Measurements from ENCODE around the gene ADIRF. TPM values are rescaled to one million over a fixed set of nuclear protein-coding genes. Genes with fewer than 3 reads are reported as not detected.
"Not testable (repeated sequence)": the region's sequence is repeated elsewhere in the genome, so short reads cannot be mapped to it uniquely, and the experiment has no call there.

The ADIRF gene
- total RNA-seq, 2 donors from 2014 or later: not detected

DNA sequence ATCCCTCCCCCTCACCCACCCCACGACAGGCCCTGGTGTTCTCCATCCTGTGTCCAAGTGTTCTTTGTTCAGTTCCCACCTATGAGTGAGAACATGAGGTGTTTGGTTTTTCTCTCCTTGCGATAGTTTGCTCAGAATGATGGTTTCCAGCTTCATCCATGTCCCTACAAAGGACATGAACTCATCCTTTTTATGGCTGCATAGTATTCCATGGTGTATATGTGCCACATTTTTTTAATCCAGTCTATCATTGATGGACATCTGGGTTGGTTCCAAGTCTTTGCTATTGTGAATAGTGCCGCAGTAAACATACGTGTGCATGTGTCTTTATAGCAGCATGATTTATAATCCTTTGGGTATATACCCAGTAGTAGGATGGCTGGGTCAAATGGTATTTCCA, 16.2 kb downstream of the ADIRF start:
- ATAC-seq (replicated peaks in 1 of 2); H3K36me3 Mint-ChIP-seq (ENCODE audit: insufficient read depth in 2 of 2): not testable (repeated sequence)

DNA sequence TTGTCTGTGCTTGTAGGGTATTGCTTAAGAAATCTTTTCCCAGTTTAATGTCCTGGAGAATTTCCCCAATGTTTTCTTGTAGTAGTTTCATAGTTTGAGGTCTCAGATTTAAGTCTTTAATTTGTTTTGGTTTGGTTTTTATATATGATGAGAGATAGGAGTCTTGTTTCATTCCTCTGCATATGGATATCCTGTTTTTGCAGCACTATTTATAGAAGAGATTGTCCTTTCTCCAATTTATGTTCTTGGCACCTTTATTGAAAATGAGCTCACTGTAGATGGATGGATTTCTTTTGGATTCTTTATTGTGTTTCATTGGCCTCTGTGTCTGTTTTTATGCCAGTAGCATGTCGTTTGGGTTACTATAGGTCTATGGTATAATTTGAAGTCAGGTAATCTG, 20.2 kb downstream of the ADIRF start:
- DNase-seq (no peak), ATAC-seq (replicated peaks in 1 of 2) (no peak)
- no peak overlapping the region for H3K4me3 Mint-ChIP-seq
- no peaks in the 10 kb centered on the region for H3K4me1 Mint-ChIP-seq (ENCODE audit: low read depth)
- H3K36me3 Mint-ChIP-seq (ENCODE audit: insufficient read depth in 2 of 2): no peaks in the 10 kb centered on the region
- no peak overlapping the region for H3K27ac Mint-ChIP-seq
- H3K9me3 Mint-ChIP-seq: no peaks in the 10 kb centered on the region
- peaks cover 33% of the 10 kb centered on the region for H3K27me3 Mint-ChIP-seq (ENCODE audit: low read depth)

More for the DNA sequence above, 16.2 kb downstream of the ADIRF start:
- DNase-seq; H3K9me3 Mint-ChIP-seq; H3K4me1 Mint-ChIP-seq (ENCODE audit: low read depth); H3K27ac Mint-ChIP-seq; H3K4me3 Mint-ChIP-seq: not testable (repeated sequence)
- peaks cover 29% of the 10 kb centered on the region for H3K27me3 Mint-ChIP-seq (ENCODE audit: low read depth)

DNA sequence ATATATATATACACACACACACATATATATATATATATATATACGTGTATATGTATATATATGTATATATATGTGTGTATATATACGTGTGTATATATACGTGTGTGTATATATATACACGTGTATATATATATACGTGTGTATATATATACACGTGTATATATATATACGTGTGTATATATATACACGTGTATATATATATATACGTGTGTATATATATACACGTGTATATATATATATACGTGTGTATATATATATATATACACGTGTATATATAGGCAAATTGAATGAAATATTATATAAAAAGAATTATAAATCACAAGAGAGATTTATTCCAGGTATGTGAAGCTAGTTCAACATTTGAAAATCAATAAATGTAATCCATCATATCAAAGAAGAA, 23.1 kb downstream of the ADIRF start:
- H3K27me3 Mint-ChIP-seq (ENCODE audit: low read depth): peaks cover 33% of the 10 kb centered on the region
- DNase-seq; H3K4me1 Mint-ChIP-seq (ENCODE audit: low read depth); H3K9me3 Mint-ChIP-seq; H3K4me3 Mint-ChIP-seq; H3K36me3 Mint-ChIP-seq (ENCODE audit: insufficient read depth in 2 of 2); H3K27ac Mint-ChIP-seq; ATAC-seq (replicated peaks in 1 of 2): not testable (repeated sequence)

DNA sequence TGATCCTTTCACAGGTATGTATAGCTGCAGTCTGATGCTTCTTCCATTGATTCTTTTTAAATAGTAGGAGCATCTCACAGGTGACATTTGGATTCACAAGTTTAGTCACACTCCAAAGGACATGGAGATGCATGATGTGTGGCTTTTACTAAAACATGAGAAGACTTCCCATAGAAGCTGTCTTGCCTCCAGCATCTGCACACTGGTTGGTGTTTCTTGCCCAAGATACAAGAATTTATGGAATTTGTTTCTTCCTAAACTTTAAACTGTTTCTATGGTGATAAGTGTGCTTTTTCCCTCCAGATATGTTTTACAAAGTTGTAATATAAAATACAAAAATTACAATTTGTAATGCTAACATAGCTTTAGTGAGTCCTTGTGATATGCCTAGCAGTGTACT, 24.2 kb downstream of the ADIRF start:
- ATAC-seq (replicated peaks in 1 of 2) (no peak), DNase-seq (no peak)
- Mint-ChIP-seq H3K27me3 (ENCODE audit: low read depth) (peaks cover 32% of the 10 kb centered on the region), H3K36me3 (ENCODE audit: insufficient read depth in 2 of 2) (no peaks in the 10 kb centered on the region), H3K9me3 (no peaks in the 10 kb centered on the region), H3K27ac (no peak overlapping the region), H3K4me3 (no peak overlapping the region), H3K4me1 (ENCODE audit: low read depth) (no peaks in the 10 kb centered on the region)

DNA sequence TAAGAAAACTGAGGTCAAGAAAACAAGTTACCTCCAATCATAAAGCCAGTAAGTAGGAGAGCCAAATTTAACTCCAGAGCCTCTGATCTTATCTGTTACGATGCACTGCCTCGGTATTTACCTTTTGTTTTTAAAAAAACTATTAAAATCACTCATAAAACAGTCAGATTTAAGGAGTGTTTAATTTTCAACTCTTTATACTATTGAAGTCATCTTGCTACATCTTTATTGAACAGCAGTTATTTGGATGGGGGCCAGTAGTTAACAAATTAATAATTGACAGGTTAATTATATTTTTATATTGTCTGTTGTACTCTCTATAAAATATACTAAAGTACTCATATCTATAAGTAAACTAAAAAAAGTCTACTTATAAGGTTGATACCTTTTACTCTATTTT, 24.6 kb downstream of the ADIRF start:
- no peaks in the 10 kb centered on the region for H3K9me3 Mint-ChIP-seq
- no peaks in the 10 kb centered on the region for H3K36me3 Mint-ChIP-seq (ENCODE audit: insufficient read depth in 2 of 2)
- no peak for ATAC-seq (replicated peaks in 1 of 2)
- H3K27ac Mint-ChIP-seq: no peak overlapping the region
- no peak for DNase-seq
- H3K4me1 Mint-ChIP-seq (ENCODE audit: low read depth): no peaks in the 10 kb centered on the region
- H3K4me3 Mint-ChIP-seq: no peak overlapping the region
- H3K27me3 Mint-ChIP-seq (ENCODE audit: low read depth): peaks cover 27% of the 10 kb centered on the region

DNA sequence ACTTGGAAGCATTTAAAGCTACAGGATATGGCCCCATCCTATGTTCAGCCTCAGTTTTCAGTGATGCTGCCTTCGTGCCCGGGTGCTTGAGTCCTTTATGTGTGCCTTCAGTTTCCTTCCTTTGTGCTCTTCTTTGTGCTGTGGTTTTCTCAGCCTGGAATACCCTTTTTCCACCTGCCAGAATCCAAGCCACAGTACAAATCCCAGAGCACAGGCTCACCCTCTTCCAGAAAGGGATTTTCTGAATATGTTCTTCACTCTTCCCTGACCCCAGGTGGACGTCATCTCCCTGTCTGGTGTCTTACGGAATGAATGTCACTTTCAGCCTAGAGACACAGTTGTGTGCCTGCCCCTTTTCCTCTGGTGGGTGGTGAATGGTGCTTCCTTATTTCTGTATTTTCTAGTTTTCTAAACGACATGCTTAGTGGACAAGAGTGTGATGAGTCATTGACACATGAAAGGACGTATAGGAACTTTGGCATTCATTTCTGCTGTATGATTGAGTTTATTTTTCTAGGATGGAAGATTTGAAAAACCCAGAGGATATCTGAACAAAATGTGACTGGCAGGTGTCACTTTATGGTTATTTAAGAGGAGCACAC, 31.6 kb downstream of the ADIRF start:
- not testable (repeated sequence) for H3K36me3 Mint-ChIP-seq (ENCODE audit: insufficient read depth in 2 of 2); H3K4me1 Mint-ChIP-seq (ENCODE audit: low read depth); DNase-seq; H3K27me3 Mint-ChIP-seq (ENCODE audit: low read depth); H3K4me3 Mint-ChIP-seq; H3K9me3 Mint-ChIP-seq; ATAC-seq (replicated peaks in 1 of 2); H3K27ac Mint-ChIP-seq

DNA sequence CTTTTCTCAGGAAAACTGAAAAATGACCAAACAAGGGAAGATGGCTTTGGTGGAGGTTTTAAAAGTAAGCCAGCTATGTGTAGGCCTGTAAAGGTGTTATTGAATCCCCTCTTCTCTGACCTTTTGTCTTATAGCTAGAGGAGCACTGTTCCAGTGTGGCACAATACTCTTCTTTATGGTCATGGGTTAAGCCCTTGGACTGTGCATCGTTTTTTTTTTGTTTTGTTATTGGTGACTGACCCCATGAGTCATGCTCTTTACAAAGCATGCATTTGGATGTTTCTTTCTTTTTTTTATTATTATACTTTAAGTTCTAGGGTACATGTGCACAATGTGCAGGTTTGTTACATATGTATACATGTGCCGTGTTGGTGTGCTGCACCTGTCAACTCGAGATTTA, 32.2 kb downstream of the ADIRF start:
- no peaks in the 10 kb centered on the region for H3K9me3 Mint-ChIP-seq
- no peak overlapping the region for H3K27ac Mint-ChIP-seq
- no peak overlapping the region for H3K4me3 Mint-ChIP-seq
- H3K27me3 Mint-ChIP-seq (ENCODE audit: low read depth): no peaks in the 10 kb centered on the region
- no peaks in the 10 kb centered on the region for H3K4me1 Mint-ChIP-seq (ENCODE audit: low read depth)
- ATAC-seq (replicated peaks in 1 of 2) (no peak), DNase-seq (no peak)
- no peaks in the 10 kb centered on the region for H3K36me3 Mint-ChIP-seq (ENCODE audit: insufficient read depth in 2 of 2)

DNA sequence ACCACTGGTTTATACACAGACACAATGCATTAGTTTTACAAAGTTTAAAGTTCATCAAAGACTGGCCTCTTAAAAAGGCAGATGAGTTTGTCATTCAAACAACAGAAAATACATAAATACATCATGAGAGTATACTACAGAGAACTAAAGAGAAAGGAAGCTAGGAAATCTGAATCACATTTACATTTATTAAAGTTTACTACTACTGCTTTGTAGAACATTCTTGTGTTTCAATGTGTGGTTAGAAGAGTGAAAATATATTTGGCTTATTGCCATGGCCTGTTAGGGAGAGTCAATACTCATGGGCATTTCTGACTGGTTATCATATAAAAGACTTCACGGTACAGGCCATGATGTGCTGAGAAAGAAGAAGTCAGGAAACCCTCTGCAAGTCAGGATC, 38.8 kb downstream of the ADIRF start:
- H3K36me3 Mint-ChIP-seq (ENCODE audit: insufficient read depth in 2 of 2); H3K27me3 Mint-ChIP-seq (ENCODE audit: low read depth); H3K4me3 Mint-ChIP-seq; ATAC-seq (replicated peaks in 1 of 2); DNase-seq; H3K27ac Mint-ChIP-seq; H3K4me1 Mint-ChIP-seq (ENCODE audit: low read depth); H3K9me3 Mint-ChIP-seq: not testable (repeated sequence)

DNA sequence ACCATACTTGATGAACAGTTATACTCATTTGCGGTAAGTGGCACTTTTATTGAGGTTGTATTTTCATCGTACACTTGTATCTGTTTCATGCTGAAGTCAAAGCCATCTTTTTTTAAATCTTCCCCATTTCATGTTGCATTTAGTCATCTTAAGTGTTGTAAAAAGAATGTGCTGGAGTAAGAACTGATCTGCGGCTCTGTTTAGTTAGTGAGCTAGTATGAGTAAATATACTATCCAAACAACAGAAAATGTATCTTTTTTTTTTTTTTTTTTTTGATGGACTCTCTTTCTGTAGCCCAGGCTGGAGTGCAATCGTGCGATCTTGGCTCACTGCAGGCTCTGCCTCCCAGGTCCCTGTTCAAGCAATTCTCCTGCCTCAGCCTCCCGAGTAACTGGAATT, 39.4 kb downstream of the ADIRF start:
- H3K27ac Mint-ChIP-seq; H3K4me3 Mint-ChIP-seq; H3K9me3 Mint-ChIP-seq; H3K27me3 Mint-ChIP-seq (ENCODE audit: low read depth); H3K36me3 Mint-ChIP-seq (ENCODE audit: insufficient read depth in 2 of 2); ATAC-seq (replicated peaks in 1 of 2); DNase-seq; H3K4me1 Mint-ChIP-seq (ENCODE audit: low read depth): not testable (repeated sequence)

DNA sequence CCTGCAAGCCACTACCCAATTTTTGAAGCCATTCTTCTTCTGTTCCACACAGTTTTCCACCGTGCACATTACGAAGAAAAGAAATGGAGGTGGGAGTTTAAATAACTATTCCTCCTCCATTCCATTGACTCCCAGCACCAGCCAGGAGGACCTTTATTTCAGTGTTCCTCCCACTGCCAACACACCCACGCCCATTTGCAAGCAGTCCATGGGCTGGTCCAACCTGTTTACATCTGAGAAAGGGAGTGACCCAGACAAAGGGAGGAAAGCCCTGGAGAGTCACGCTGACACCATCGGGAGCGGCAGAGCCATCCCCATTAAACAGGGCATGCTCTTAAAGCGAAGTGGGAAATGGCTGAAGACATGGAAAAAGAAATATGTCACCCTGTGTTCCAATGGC, 40.0 kb downstream of the ADIRF start:
- not testable (repeated sequence) for H3K4me1 Mint-ChIP-seq (ENCODE audit: low read depth); H3K27me3 Mint-ChIP-seq (ENCODE audit: low read depth); DNase-seq; H3K4me3 Mint-ChIP-seq; H3K9me3 Mint-ChIP-seq; ATAC-seq (replicated peaks in 1 of 2); H3K36me3 Mint-ChIP-seq (ENCODE audit: insufficient read depth in 2 of 2); H3K27ac Mint-ChIP-seq

DNA sequence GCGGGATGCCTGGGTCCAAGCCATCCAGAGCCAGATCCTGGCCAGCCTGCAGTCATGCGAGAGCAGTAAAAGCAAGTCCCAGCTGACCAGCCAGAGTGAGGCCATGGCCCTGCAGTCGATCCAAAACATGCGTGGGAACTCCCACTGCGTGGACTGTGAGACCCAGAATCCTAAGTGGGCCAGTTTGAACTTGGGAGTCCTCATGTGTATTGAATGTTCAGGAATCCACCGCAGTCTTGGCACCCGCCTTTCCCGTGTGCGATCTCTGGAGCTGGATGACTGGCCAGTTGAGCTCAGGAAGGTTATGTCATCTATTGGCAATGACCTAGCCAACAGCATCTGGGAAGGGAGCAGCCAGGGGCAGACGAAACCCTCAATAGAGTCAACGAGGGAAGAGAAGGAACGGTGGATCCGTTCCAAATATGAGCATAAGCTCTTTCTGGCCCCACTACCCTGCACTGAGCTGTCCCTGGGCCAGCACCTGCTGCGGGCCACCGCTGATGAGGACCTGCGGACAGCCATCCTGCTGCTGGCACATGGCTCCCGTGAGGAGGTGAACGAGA, 40.9 kb downstream of the ADIRF start:
- not testable (repeated sequence) for ATAC-seq (replicated peaks in 1 of 2); H3K4me3 Mint-ChIP-seq; H3K36me3 Mint-ChIP-seq (ENCODE audit: insufficient read depth in 2 of 2); H3K4me1 Mint-ChIP-seq (ENCODE audit: low read depth); H3K27me3 Mint-ChIP-seq (ENCODE audit: low read depth); H3K27ac Mint-ChIP-seq; DNase-seq; H3K9me3 Mint-ChIP-seq

DNA sequence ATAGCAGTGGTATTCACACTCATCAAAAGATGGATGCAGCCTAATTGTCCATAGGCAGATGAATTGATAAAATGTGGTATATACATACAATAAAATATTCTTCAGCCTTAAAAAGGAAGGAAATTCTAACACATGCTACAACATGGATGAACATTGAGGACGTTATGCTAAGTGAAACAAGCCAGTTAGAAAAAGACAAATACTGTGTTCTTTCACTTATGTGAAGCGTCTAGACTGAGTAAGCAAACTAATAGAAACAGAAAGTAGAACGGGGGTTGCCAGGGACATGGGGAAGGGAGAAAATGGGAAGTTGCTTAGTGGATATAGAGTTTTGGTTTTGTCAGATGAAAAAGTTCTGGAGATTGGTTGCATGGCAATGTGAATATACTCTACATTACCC, 45.2 kb downstream of the ADIRF start:
- H3K9me3 Mint-ChIP-seq; DNase-seq; H3K4me1 Mint-ChIP-seq (ENCODE audit: low read depth); H3K27ac Mint-ChIP-seq; ATAC-seq (replicated peaks in 1 of 2); H3K36me3 Mint-ChIP-seq (ENCODE audit: insufficient read depth in 2 of 2); H3K27me3 Mint-ChIP-seq (ENCODE audit: low read depth): not testable (repeated sequence)
- peak overlapping the region in 1 of 2 donors; percentile 2 for H3K4me3 Mint-ChIP-seq

DNA sequence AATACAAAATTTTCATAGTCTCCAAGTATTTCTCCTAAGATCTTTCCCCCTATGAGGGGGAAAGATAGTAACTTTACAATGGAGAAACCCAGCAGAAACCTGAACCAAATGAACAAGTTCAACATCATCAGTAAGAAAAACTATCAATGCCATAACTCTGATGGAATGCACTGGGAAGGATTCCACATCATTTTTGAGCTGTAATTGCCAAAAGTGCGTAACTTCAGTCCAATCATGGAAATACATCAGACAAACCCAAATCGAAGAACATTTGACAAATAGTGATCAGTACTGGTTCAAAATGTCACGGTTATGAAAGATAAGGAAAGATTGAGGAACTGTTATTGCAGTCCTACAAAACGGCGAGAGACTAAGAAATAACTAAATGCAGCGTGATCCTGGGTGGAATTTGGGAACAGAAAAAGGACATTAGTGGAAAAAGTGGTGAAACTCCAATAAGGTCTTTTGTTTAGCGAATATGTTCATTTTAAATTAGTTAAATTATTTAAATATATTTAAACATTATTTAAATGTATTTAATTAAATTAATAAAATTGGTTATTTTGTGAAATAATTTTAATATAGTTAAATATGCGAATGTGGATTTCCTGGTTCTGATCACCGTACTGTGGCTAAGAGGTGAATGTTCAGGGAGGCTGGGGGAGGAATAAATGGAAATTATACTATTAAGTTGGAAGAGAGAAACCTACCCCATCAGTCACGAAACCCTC, 46.9 kb downstream of the ADIRF start:
- H3K9me3 Mint-ChIP-seq; H3K27ac Mint-ChIP-seq; H3K4me3 Mint-ChIP-seq; DNase-seq; H3K4me1 Mint-ChIP-seq (ENCODE audit: low read depth); H3K27me3 Mint-ChIP-seq (ENCODE audit: low read depth); H3K36me3 Mint-ChIP-seq (ENCODE audit: insufficient read depth in 2 of 2); ATAC-seq (replicated peaks in 1 of 2): not testable (repeated sequence)

DNA sequence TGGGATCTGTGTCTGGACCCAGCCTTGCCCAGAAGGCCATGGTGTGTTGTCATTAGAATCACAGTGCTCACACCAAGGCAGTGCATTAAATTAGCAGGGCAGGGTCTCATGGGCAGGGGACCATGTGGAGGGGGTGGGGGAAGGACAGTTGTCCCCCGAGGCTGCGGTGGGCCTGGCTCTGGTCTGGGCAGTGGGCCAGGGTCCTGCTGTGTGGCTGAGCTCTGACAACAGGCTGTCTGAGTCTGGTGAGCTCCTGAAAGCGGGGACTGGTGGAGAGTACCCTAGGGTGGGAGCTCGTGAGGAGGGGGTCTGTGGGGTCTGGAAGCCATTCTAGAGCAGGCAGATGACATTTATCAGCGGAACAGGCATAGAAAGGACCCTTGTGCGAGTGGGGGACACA, 49.8 kb downstream of the ADIRF start:
- not testable (repeated sequence) for H3K36me3 Mint-ChIP-seq (ENCODE audit: insufficient read depth in 2 of 2); H3K9me3 Mint-ChIP-seq; H3K27me3 Mint-ChIP-seq (ENCODE audit: low read depth); DNase-seq; H3K4me3 Mint-ChIP-seq; ATAC-seq (replicated peaks in 1 of 2); H3K27ac Mint-ChIP-seq; H3K4me1 Mint-ChIP-seq (ENCODE audit: low read depth)
